Sigmoid colon (tissue), 4 donors: ENCODE results near the gene PRLHR.

Experiments used
- CTCF ChIP-seq, 4 experiments: fragments of 450-650 bp in 3 of 4; fragments of 200-600 bp in 1 of 4; IDR thresholded peaks; one replicate each; pipeline ENCODE4 v1.5.1; 2016 to 2019; ENCODE audit warnings: antibody characterized with exemption in 4 of 4, mild to moderate bottlenecking in 3 of 4, moderate library complexity in 2 of 4
- EP300 ChIP-seq, 4 donors: sonication (generic); formaldehyde crosslinking; IDR thresholded peaks; one replicate each; pipeline ENCODE4 v1.6.1; 2017; ENCODE audit warnings: antibody characterized with exemption in 4 of 4
- POLR2A ChIP-seq, 2 donors: fragments of 450-650 bp; IDR thresholded peaks; one replicate each; pipeline ENCODE4 v1.6.1; 2016; ENCODE audit warnings: antibody characterized with exemption in 2 of 2, mild to moderate bottlenecking in 2 of 2, moderate library complexity in 2 of 2
- POLR2AphosphoS5 ChIP-seq, 4 donors: sonication (generic); formaldehyde crosslinking; IDR thresholded peaks; one replicate each; pipeline ENCODE4 v1.6.1; 2017; ENCODE audit warnings: antibody characterized with exemption in 4 of 4

- TF ChIP-seq POLR2A (IDR thresholded peaks at IDR 0.05) (no peak), CTCF (IDR thresholded peaks at IDR 0.05) (no peak), POLR2AphosphoS5 (IDR thresholded peaks at IDR 0.05) (no peak), EP300 (IDR thresholded peaks at IDR 0.05) (no peak)
Measured at GRCh38 chr10:118580702-118581101, 14.7 kb downstream of the PRLHR start.
